Measurements from ENCODE around the gene PRR13.

DNA sequence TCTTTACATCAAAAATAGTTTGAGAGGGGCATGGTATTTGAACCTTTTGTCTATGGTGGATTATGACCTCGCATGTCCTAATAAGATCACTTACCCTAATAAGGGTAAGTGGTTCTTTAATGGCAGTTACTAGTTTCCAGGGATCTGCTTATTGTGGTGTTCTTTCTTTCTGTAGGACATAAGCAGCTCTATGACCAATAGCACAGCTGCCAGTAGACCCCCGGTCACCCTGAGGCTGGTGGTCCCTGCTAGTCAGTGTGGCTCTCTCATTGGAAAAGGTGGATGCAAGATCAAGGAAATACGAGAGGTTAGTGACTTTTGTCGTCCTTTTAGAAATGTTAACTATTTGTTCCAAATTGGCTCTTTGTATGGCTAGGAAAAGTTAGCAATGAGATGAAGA, 17.6 kb downstream of the PRR13 start:
- no peak for TF ChIP-seq POLR2AphosphoS5 (IDR thresholded peaks at IDR 0.05)
- no peak for TF ChIP-seq CTCF (IDR thresholded peaks at IDR 0.05)
- no peak for TF ChIP-seq POLR2A (IDR thresholded peaks at IDR 0.05)
